OCI-LY7 (cell line): ENCODE results near the gene GALP. TPM values are rescaled to one million over a fixed set of nuclear protein-coding genes. Genes with fewer than 3 reads are reported as not detected.

Source experiments
- BruUV-seq: library from RNA; stranded (reverse); fragments of 400-500 nt; replicated peaks from 2 replicates; lab custom pipeline; 2021; lab: Mats Ljungman, UMichigan
- CTCF ChIA-PET: fragments of 300-600 bp; sonication (Branson Sonifier 250); formaldehyde crosslinking; loops from one replicate; lab custom pipeline; 2022; ENCODE audit warnings: antibody characterized with exemption; ENCODE audit not compliant: unreplicated experiment; lab: Charles Lee
- POLR2A ChIA-PET: fragments of 300-600 bp; sonication (Branson Sonifier 250); formaldehyde crosslinking; loops from one replicate; lab custom pipeline; 2022; ENCODE audit warnings: antibody characterized with exemption; lab: Charles Lee
- DNase-seq: peaks from one replicate; pipeline ENCODE4 v3.0.0-alpha.2; 2015; ENCODE audit warnings: low spot score
- H2AFZ ChIP-seq: fragments of 200-600 bp; sonication (generic), shearing (Covaris generic); 2 replicates; pipeline ENCODE4 v1.6.1; 2014; ENCODE audit warnings: mild to moderate bottlenecking, antibody characterized with exemption, low read length, moderate library complexity
- H3K27ac ChIP-seq: fragments of 200-600 bp; sonication (generic); 2 replicates; pipeline ENCODE4 v1.5.1; 2014; ENCODE audit warnings: mixed run types, low read depth, mild to moderate bottlenecking, moderate library complexity, low read length, inconsistent platforms; ENCODE audit not compliant: poor library complexity, severe bottlenecking
- H3K36me3 ChIP-seq: fragments of 200-600 bp; sonication (generic); 2 replicates; pipeline ENCODE4 v1.6.1; 2014; ENCODE audit warnings: mild to moderate bottlenecking, antibody characterized with exemption, low read length, moderate library complexity, mixed read lengths; ENCODE audit not compliant: insufficient read depth
- H3K4me1 ChIP-seq: fragments of 200-600 bp; sonication (generic); 2 replicates; pipeline ENCODE4 v1.5.1; 2014; ENCODE audit warnings: mild to moderate bottlenecking, low read length; ENCODE audit not compliant: insufficient read depth, poor library complexity, severe bottlenecking
- H3K4me2 ChIP-seq: fragments of 200-600 bp; sonication (generic); 2 replicates; pipeline ENCODE4 v1.6.1; 2014; ENCODE audit warnings: mild to moderate bottlenecking, low read length
- H3K4me3 ChIP-seq: fragments of 200-600 bp; sonication (generic); 2 replicates; pipeline ENCODE4 v1.5.1; 2014; ENCODE audit warnings: mild to moderate bottlenecking, low read depth, low read length; ENCODE audit not compliant: poor library complexity, severe bottlenecking
- H3K79me2 ChIP-seq: fragments of 200-600 bp; sonication (generic); 2 replicates; pipeline ENCODE4 v1.6.1; 2016; ENCODE audit warnings: low read depth, mild to moderate bottlenecking, low read length, moderate library complexity, mixed read lengths; ENCODE audit not compliant: insufficient read depth
- H3K9me2 ChIP-seq: fragments of 200-600 bp; sonication (generic); 2 replicates; pipeline ENCODE4 v1.6.1; 2016; ENCODE audit warnings: mild to moderate bottlenecking, low read length, mixed read lengths; ENCODE audit not compliant: insufficient read depth
- H3K9me3 ChIP-seq: fragments of 200-600 bp; sonication (generic); 2 replicates; pipeline ENCODE4 v1.6.1; 2014; ENCODE audit warnings: mild to moderate bottlenecking, mixed run types, low read length, mixed read lengths
- H4K20me1 ChIP-seq: fragments of 200-600 bp; sonication (generic); 2 replicates; pipeline ENCODE4 v1.6.1; 2014; ENCODE audit warnings: mild to moderate bottlenecking, antibody characterized with exemption, low read length, moderate library complexity, mixed read lengths; ENCODE audit not compliant: insufficient read depth
- EZH2phosphoT487 ChIP-seq: fragments of 200-600 bp; sonication (generic); IDR thresholded peaks from 2 replicates; pipeline ENCODE4 v1.6.1; 2018; ENCODE audit warnings: low read depth, borderline replicate concordance, mild to moderate bottlenecking, mixed run types, antibody characterized with exemption, low read length, moderate library complexity, mixed read lengths
- intact Hi-C: fragments of 100-400 bp; cut with micrococcal nuclease; formaldehyde crosslinking; loops from one replicate; pipeline ENCODE4 v1.10.0; 2022; ENCODE audit not compliant: unreplicated experiment
- small RNA-seq: library from RNA; depleted of rRNA; stranded (forward); fragments of <200 nt; gene quantifications from one replicate; pipeline ENCODE3, GENCODE V24; 2014
- total RNA-seq, 2 experiments: library from RNA; depleted of rRNA in 1 of 2; stranded (reverse); fragments of >200 nt in 1 of 2; shearing (Covaris generic) in 1 of 2; gene quantifications; 2 replicates each; pipeline ENCODE4 v1.2.3, GENCODE V29; 2014 to 2022
- TF ChIP-seq, protein P1 (sequence below): fragments of 200-600 bp; sonication (generic); conservative IDR thresholded peaks from 2 replicates; pipeline ENCODE4 v1.5.1; 2014; ENCODE audit warnings: mild to moderate bottlenecking, antibody characterized with exemption, low read length, moderate library complexity, mixed read lengths

Gene GALP
- total RNA-seq, 2 experiments from 2014 or later, result not detected

DNA sequence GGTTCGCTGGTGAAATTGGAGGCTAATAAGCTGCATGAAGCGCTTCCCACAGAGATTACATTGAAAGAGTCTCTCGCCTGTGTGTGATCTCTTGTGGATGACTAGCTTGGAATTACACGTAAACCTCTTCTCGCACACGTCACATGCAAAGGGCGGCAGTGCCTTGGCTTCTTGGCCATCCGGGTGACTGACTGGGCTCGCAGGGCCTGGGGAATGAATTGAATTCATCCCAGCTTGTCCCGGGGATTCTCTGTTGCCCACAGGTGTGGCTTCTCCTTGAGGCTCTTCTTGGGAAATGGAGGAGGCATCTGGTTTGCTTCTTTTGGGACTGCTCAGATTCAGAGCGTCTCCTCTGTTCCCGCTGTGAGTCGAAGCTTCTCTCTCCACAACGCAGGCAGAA lies 46.0 kb downstream of the GALP start:
- Histone ChIP-seq H3K27ac (no peak overlapping the region), H3K4me3 (no peak overlapping the region), H4K20me1 (no peaks in the 10 kb centered on the region), H3K79me2 (no peaks in the 10 kb centered on the region), H3K9me2 (no peaks in the 10 kb centered on the region), H3K9me3 (no peaks in the 10 kb centered on the region), H3K4me1 (no peaks in the 10 kb centered on the region), H2AFZ (no peak overlapping the region), H3K4me2 (no peak overlapping the region), H3K36me3 (no peaks in the 10 kb centered on the region)
- TF ChIP-seq EZH2phosphoT487, result no peak
- TF ChIP-seq, protein P1, sequence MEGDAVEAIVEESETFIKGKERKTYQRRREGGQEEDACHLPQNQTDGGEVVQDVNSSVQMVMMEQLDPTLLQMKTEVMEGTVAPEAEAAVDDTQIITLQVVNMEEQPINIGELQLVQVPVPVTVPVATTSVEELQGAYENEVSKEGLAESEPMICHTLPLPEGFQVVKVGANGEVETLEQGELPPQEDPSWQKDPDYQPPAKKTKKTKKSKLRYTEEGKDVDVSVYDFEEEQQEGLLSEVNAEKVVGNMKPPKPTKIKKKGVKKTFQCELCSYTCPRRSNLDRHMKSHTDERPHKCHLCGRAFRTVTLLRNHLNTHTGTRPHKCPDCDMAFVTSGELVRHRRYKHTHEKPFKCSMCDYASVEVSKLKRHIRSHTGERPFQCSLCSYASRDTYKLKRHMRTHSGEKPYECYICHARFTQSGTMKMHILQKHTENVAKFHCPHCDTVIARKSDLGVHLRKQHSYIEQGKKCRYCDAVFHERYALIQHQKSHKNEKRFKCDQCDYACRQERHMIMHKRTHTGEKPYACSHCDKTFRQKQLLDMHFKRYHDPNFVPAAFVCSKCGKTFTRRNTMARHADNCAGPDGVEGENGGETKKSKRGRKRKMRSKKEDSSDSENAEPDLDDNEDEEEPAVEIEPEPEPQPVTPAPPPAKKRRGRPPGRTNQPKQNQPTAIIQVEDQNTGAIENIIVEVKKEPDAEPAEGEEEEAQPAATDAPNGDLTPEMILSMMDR, result peak; percentile 34; the same call in 1 of the 2 replicates
- no peak for DNase-seq
- ChIA-PET POLR2A (no interaction called here), CTCF (no interaction called here)
- BruUV-seq, result no TSS peak
- intact Hi-C loops, result no loop called here

DNA sequence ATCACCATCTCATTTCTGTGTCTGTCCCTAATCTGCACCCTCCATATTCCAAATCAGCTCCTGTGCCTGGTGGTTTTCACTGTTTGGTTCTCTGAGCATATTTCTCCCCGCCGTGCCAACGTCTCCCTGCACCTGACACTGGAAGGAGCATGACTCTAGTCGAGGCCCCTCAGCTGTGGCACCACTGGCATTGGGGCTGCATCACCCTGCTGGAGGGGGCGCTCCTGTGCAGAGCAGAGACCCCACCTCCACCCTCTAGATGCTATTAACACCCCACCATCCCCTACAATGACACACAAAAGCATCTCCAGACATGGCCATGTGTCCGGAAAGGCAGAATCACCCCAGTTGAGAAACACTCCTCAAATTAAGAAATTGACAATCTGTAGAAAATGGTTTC lies 47.1 kb downstream of the GALP start:
- Histone ChIP-seq H3K9me2 (no peaks in the 10 kb centered on the region), H3K79me2 (no peaks in the 10 kb centered on the region), H4K20me1 (no peaks in the 10 kb centered on the region), H3K27ac (no peak overlapping the region), H3K4me3 (no peak overlapping the region), H3K36me3 (no peaks in the 10 kb centered on the region), H3K4me1 (no peaks in the 10 kb centered on the region), H3K4me2 (no peak overlapping the region), H3K9me3 (no peaks in the 10 kb centered on the region), H2AFZ (no peak overlapping the region)
- ChIA-PET CTCF (no interaction called here), POLR2A (no interaction called here)
- no peak for DNase-seq
- intact Hi-C loops, result no loop called here
- no TSS peak for BruUV-seq
- TF ChIP-seq EZH2phosphoT487, result no peak
- TF ChIP-seq, protein P1, result peak; percentile 44; the same call in 1 of the 2 replicates

DNA sequence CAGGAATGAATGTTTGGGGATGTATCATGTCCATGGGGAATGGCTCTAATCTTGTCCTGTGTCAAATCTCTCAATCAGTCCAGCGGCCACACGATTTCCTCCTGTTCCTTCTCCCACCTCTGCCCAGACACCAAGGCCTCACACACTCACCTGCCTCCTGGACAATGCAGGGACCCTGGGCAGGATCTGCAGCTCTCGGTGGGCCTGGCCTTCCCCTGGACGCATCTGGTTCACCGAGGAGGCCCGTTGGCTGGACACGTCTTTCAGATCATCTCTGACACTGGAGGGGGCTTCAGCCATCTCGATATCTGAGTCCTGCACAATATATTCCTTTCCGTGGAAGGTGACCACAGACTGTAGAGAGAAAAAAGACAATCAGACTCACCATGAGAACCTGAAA lies 47.7 kb downstream of the GALP start:
- POLR2A ChIA-PET, result no interaction called here
- Histone ChIP-seq H2AFZ (no peak overlapping the region), H3K9me2 (no peaks in the 10 kb centered on the region), H3K4me1 (no peaks in the 10 kb centered on the region), H3K79me2 (no peaks in the 10 kb centered on the region), H3K36me3 (no peaks in the 10 kb centered on the region), H3K27ac (no peak overlapping the region), H3K4me2 (no peak overlapping the region), H4K20me1 (no peaks in the 10 kb centered on the region), H3K9me3 (no peaks in the 10 kb centered on the region), H3K4me3 (no peak overlapping the region)
- no TSS peak for BruUV-seq
- no peak for TF ChIP-seq EZH2phosphoT487
- TF ChIP-seq, protein P1, result no peak
- no peak for DNase-seq
- intact Hi-C loops, result no loop called here
- CTCF ChIA-PET, result no interaction called here

Small RNA genes lying within 50 kb of the gene (small RNA-seq; reads per million reads assigned to genes)
- not detected for gene AC024580.2

Other genes starting within 250 kb of the GALP start
- gene NLRP13, start 243.7 kb upstream of the GALP start, total RNA-seq (2014; rRNA removed; shearing (Covaris generic)), result not detected in 2 replicates
- gene NLRP13, start 243.7 kb upstream of the GALP start, total RNA-seq (2022), result not detected in 2 replicates
- not detected in 2 replicates for gene NLRP8, start 228.2 kb upstream of the GALP start, total RNA-seq (2014; rRNA removed; shearing (Covaris generic))
- gene NLRP8, start 228.2 kb upstream of the GALP start, total RNA-seq (2022), result not detected in 2 replicates
- gene NLRP5, start 189.2 kb upstream of the GALP start, total RNA-seq (2014; rRNA removed; shearing (Covaris generic)), result not detected in 2 replicates
- not detected in 2 replicates for gene NLRP5, start 189.2 kb upstream of the GALP start, total RNA-seq (2022)
- 30.6 and 36.5 TPM in 2 replicates for gene ZNF787, start 54.7 kb upstream of the GALP start, total RNA-seq (2014; rRNA removed; shearing (Covaris generic))
- gene ZNF787, start 54.7 kb upstream of the GALP start, total RNA-seq (2022), result 31.7 and 35.6 TPM in 2 replicates
- 22.0 and 41.7 TPM in 2 replicates for gene ZNF444, start 34.7 kb upstream of the GALP start, total RNA-seq (2014; rRNA removed; shearing (Covaris generic))
- gene ZNF444, start 34.7 kb upstream of the GALP start, total RNA-seq (2022), result 21.8 and 25.3 TPM in 2 replicates
- gene ZSCAN5B, start 21.8 kb downstream of the GALP start, total RNA-seq (2014; rRNA removed; shearing (Covaris generic)), result not detected in 2 replicates
- not detected in 2 replicates for gene ZSCAN5B, start 21.8 kb downstream of the GALP start, total RNA-seq (2022)
- not detected in 2 replicates for gene ZSCAN5C, start 26.3 kb downstream of the GALP start, total RNA-seq (2014; rRNA removed; shearing (Covaris generic))
- gene ZSCAN5C, start 26.3 kb downstream of the GALP start, total RNA-seq (2022), result not detected in 2 replicates
- gene EDDM13, start 96.7 kb downstream of the GALP start, total RNA-seq (2014; rRNA removed; shearing (Covaris generic)), result not detected in 2 replicates
- gene EDDM13, start 96.7 kb downstream of the GALP start, total RNA-seq (2022), result not detected in 2 replicates
- 9.9 and 19.2 TPM in 2 replicates for gene ZSCAN5A, start 138.8 kb downstream of the GALP start, total RNA-seq (2014; rRNA removed; shearing (Covaris generic))
- gene ZSCAN5A, start 138.8 kb downstream of the GALP start, total RNA-seq (2022), result 14.4 and 16.2 TPM in 2 replicates
- gene ZNF582, start 217.5 kb downstream of the GALP start, total RNA-seq (2014; rRNA removed; shearing (Covaris generic)), result not detected in 2 replicates
- gene ZNF582, start 217.5 kb downstream of the GALP start, total RNA-seq (2022), result 0.20 TPM in 1 of 2 replicates, not detected in the other
- 0.73 and 1.8 TPM in 2 replicates for gene ZNF583, start 228.3 kb downstream of the GALP start, total RNA-seq (2014; rRNA removed; shearing (Covaris generic))
- 3.0 and 3.3 TPM in 2 replicates for gene ZNF583, start 228.3 kb downstream of the GALP start, total RNA-seq (2022)